ENCODE data around the gene DISP3. TPM values are rescaled to one million over a fixed set of nuclear protein-coding genes. Genes with fewer than 3 reads are reported as not detected.

The DISP3 gene
- total RNA-seq, 3 donors from 2014 or later (not counting 1 experiment from before 2014, with no cell fraction given): 0.24 to 0.68 (median 0.60) TPM

DNA sequence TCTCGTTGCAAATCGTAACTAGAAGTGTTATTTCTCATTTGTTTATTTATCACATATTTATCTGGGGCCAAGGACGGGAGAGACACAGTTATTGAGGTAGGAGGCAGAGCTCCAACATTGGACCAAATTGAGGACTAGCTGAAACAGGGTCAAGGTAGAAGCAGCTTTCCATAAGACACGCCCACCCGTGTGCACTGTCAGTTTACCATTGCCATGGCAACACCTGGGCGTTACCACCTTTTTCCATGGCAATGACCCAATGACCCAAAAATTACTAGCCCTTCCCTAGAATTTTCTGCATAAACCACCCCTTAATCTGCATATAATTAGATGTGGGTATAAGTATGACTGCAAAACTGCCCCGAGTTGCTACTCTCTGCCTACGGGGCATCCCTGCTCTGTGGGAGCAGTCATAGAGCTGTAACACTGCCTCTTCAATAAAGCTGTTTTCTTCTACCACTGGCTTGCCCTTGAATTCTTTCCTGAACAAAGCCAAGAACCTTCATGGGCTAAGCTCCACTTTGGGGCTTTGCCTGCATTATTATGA is 102.6 kb downstream of the DISP3 start:
- H3K27me3 ChIP-seq (ENCODE audit: control insufficient read depth, insufficient read depth, low read length): no peaks in the 10 kb centered on the region
- H3K4me1 Mint-ChIP-seq: no peaks in the 10 kb centered on the region
- no peaks in the 10 kb centered on the region for H3K9me3 Mint-ChIP-seq
- no peaks in the 10 kb centered on the region for H3K36me3 Mint-ChIP-seq
- DNase-seq (no peak), ATAC-seq (no peak)
- H3K36me3 ChIP-seq (ENCODE audit: control insufficient read depth, insufficient read depth, low read length): no peaks in the 10 kb centered on the region
- no peaks in the 10 kb centered on the region for H3K9me3 ChIP-seq (ENCODE audit: control insufficient read depth, insufficient read depth, low read length)
- no peaks in the 10 kb centered on the region for H3K4me1 ChIP-seq (ENCODE audit: control insufficient read depth, insufficient read depth, low read length)
- peaks cover 23 to 33% of the 10 kb centered on the region in 2 donors for H3K27me3 Mint-ChIP-seq (ENCODE audit: low read depth in 2 of 2)
- H3K4me3 ChIP-seq (ENCODE audit: low read length): no peak overlapping the region
- no peak overlapping the region for H3K27ac ChIP-seq (ENCODE audit: low read length)
- 71% methylated on average over 6 of the region's 8 CpGs for WGBS (ENCODE audit: insufficient coverage)
- H3K27ac Mint-ChIP-seq: no peak overlapping the region
- H3K4me3 Mint-ChIP-seq: no peak overlapping the region
- TF ChIP-seq CTCF (IDR thresholded peaks at IDR 0.05): no peak
- intact Hi-C loops (cut with micrococcal nuclease): no loop called here

DNA sequence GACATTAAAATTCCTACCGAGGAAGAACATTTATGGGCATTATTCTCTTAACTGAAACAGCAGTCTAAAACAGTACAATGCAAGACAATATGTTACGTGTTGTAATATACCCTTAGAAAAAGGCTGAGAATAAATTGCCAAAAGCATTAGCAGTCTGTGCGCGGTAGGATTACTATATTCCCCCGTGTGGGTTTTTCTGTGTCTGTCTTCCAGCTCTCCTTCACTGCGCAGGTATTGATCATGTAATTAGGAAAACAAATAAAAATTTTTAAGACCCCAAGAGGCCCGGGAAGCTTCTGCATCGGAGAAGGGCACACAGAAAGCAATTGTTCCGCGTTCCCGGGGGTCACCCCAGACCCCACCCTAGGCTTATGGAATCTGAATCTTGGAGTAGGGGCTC is 106.4 kb downstream of the DISP3 start:
- TF ChIP-seq CTCF (IDR thresholded peaks at IDR 0.05): no peak
- H3K4me1 Mint-ChIP-seq: no peaks in the 10 kb centered on the region
- Histone ChIP-seq H3K36me3 (ENCODE audit: control insufficient read depth, insufficient read depth, low read length) (no peaks in the 10 kb centered on the region), H3K4me1 (ENCODE audit: control insufficient read depth, insufficient read depth, low read length) (no peaks in the 10 kb centered on the region), H3K27ac (ENCODE audit: low read length) (no peak overlapping the region), H3K4me3 (ENCODE audit: low read length) (no peak overlapping the region), H3K27me3 (ENCODE audit: control insufficient read depth, insufficient read depth, low read length) (no peaks in the 10 kb centered on the region), H3K9me3 (ENCODE audit: control insufficient read depth, insufficient read depth, low read length) (no peaks in the 10 kb centered on the region)
- no peaks in the 10 kb centered on the region for H3K36me3 Mint-ChIP-seq
- no peak overlapping the region for H3K4me3 Mint-ChIP-seq
- DNase-seq (no peak), ATAC-seq (no peak)
- 90% methylated on average over 11 of the region's 11 CpGs for WGBS (ENCODE audit: insufficient coverage)
- intact Hi-C loops (cut with micrococcal nuclease): no loop called here
- H3K9me3 Mint-ChIP-seq: no peaks in the 10 kb centered on the region
- H3K27me3 Mint-ChIP-seq (ENCODE audit: low read depth in 2 of 2): peaks cover 18 to 32% of the 10 kb centered on the region in 2 donors
- no peak overlapping the region for H3K27ac Mint-ChIP-seq

Other genes starting within 250 kb of the DISP3 start
- 10 to 100 TPM; 42.7 to 54.6 (median 43.7) TPM for gene MTOR, start 216.6 kb upstream of the DISP3 start, total RNA-seq
- 10 to 100 TPM; 21.2 to 22.1 (median 21.7) TPM for gene UBIAD1, start 206.0 kb upstream of the DISP3 start, total RNA-seq
- 1 to 10 TPM; 5.9 to 7.9 (median 6.7) TPM for gene FBXO2, start 175.3 kb downstream of the DISP3 start, total RNA-seq
- 10 to 100 TPM; 57.6 to 79.1 (median 69.8) TPM for gene FBXO44, start 175.7 kb downstream of the DISP3 start, total RNA-seq
- 10 to 100 TPM; 22.6 to 38.0 (median 28.1) TPM for gene FBXO6, start 185.0 kb downstream of the DISP3 start, total RNA-seq
- 10 to 100 TPM; 50.6 to 66.0 (median 60.4) TPM for gene MAD2L2, start 202.0 kb downstream of the DISP3 start, total RNA-seq
- 10 to 100 TPM; 10.9 to 24.9 (median 12.1) TPM for gene DRAXIN, start 212.6 kb downstream of the DISP3 start, total RNA-seq

Data from natural killer cell (primary cell).